GM21526 (cell line): ENCODE data around the gene CD3G.

Experiments
- ATAC-seq: cut with Tn5 transposase; IDR thresholded peaks from one replicate; pipeline ENCODE4 v1.9.1; 2021; ENCODE audit warnings: moderate library complexity; ENCODE audit not compliant: unreplicated experiment, low FRiP score

CD3G gene

DNA sequence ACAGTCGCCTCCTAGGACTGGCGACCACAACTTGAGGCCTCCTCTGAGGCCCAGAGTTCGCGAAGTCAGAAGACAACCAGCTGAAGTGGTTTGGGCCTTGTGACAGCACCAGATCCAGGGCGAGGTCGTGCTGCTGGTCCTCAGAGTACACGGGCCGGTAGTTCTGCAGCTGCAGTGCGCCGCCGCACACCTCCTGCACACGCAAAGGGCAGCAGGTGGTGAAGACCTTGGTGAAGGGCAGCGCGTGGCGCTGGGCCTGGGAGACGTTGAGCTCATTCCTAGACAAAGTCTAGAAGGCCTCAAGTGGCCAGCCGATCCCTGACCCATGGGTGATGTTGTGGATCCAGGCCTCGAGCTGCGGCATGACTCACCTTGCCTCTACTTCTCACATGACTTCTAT lies 21.4 kb upstream of the CD3G start:
- no peak for ATAC-seq

DNA sequence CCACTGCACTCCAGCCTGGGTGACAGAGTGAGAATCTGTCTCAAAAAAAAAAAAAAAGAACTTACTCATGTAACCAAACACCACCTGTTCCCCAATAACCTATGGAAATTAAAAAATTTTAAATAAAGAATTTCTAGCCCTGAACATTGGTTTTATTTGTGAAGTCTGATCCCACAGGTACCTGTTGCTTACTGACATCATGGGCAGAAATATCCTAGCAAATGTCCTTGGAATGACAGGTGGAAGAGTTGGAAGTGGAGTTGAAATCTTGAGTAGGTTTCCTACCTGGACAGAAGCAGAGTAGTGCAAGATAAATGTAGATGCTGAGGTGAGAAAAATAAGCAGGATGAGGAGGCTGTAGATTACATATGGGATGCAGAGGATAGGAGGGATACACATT lies 18.9 kb upstream of the CD3G start:
- ATAC-seq = no peak

DNA sequence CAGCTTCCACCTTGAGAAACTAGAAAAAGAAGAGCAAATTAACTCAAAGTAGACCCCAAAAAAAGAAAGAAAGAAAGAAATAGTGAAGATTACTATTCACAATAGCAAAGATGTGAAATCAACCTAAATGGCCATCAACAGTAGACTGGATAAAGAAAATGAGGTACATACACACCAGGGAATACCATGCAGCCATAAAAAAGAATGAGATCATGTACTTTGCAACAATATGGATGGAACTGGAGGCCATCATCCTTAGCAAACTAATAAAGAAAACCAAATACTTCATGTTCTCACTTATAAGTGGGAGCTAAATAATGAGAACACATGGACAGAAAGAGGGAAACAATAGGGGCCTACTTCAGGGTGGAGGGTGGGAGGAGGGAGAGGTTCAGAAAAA lies 15.4 kb upstream of the CD3G start:
- no peak for ATAC-seq

DNA sequence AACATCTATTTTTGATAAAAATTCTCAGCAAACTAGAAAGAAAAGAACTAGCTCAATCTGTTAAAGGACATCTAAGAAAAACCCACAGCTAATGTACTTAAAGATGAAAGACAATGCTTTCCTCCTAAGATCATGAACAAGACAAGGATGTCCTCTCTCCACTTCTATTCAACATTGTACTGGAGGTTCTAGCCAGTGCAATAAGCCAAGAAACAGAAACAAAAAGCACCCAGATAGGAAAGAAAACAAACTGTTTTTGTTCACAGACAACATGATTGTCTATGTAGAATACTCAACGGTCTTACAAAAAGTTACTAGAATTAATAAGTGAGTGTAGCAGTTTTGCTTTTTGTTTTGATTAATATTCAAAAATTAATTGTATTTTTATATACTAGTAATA lies 9.4 kb upstream of the CD3G start:
- ATAC-seq = no peak

DNA sequence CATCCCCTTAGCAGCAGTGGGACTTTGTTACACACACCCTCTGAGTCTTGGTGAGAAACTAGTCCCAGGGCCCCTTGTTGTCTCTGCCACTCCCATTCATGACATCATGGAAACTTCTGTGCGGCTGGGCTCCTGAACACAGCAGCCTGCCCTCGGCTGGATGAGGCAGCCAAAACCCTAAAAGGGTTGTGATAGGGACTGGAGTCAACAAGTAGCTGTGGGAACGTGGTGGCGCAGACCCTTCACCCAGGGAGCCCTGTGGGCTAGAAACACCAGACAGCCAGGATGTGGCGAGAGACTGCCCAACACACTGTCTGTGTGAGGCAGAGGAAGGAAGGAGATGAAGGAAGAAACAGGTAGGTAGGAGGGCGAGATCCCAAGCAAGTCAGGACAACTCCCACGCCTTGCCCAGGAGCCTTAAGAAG lies 5.5 kb upstream of the CD3G start:
- ATAC-seq = no peak

DNA sequence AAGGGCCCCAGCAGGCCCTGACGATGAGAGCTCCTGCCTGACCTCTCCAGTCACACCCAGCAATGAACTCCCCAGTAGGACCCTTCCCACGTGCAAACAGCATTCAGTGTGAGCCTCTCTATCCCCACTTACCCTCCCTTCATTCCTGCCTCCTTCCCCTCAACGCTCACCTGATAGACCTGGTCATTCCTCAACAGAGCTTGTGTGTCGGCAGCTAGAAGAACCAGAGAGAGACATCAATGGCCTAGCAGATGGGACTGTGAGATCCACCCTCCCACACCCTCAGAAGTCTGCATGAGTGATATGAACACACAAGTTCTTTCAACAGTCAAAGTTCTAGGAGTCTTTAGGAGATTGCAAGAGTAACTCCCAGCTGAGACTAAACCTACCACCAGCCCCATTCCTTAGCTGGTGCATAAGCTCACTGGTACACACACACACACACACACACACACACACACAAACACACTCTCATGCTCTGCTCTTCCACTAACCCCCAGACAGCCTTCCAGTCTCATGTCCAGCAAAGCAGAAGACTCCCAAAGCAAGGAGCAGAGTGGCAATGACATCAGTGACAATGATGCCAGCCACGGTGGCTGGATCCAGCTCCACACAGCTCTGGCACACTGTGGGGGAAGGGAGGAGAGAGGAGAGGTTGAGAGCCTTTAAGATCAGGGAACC lies 4.7 kb upstream of the CD3G start:
- no peak for ATAC-seq

DNA sequence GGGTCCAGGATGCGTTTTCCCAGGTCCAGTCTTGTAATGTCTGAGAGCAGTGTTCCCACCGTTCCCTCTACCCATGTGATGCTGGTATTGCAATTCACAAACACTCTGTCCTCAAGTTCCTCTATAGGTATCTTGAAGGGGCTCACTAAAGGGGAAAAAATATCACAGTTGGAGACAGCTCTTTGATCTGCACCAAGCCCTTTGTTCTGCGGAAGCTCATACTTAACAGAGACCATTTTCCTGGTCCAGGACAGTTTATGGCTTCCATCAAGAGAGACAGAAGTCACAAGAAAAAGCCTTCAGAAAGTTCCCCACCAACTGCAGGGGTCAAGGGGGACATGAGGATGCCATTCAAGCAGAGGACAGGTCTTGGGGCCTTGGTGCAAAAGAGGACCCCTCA lies 3.7 kb upstream of the CD3G start:
- no peak for ATAC-seq

DNA sequence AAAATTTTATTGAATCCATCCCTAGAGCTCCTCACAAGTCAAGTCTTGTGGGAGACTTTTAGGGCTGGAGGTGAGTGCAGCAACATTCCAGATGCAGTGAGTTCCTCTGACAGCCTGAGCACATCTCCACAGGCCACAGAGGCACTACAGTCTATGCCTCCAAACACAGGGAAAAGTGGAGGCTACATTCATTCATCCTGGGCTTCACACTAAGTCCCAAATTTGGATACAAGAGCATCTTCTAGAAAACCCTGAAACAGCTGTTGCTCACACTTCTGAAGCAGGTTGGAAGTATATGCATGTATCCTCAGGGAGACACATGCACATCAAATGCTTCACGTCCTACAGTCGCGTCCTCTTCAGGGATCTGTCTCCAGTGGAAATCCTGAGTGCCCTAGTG lies 2.9 kb upstream of the CD3G start:
- ATAC-seq = no peak

DNA sequence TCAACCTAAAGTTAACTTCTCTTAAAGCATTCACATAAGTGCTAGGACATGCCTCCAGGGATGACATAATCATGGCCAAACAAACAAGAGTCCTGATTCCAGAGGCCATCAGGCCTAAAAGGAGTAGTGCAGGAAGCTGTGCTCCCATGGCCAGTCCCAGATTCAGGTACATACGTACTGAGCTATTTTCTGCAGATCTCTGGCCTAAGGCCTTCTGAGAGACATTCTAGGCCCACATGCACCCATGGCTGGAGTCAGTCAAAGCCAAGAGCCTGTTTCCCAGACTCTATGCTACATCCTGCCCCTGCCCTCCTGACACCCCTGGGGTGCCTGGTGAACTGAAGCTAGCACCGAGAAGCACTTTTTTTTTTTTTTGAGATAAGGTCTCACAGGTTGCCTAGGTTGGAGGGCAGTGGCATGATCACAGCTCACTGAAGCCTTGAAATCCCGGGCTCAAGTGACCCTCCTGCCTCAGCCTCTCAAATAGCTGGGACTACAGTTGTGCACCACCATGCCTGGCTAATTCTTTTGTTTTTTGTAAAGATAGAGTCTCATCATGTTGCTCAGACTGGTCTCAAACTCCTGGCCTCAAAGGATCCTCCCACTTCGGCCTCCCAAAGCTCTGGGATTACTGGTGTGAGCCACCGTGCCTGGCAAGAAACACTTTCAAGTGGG lies 2.2 kb upstream of the CD3G start:
- ATAC-seq = no peak

DNA sequence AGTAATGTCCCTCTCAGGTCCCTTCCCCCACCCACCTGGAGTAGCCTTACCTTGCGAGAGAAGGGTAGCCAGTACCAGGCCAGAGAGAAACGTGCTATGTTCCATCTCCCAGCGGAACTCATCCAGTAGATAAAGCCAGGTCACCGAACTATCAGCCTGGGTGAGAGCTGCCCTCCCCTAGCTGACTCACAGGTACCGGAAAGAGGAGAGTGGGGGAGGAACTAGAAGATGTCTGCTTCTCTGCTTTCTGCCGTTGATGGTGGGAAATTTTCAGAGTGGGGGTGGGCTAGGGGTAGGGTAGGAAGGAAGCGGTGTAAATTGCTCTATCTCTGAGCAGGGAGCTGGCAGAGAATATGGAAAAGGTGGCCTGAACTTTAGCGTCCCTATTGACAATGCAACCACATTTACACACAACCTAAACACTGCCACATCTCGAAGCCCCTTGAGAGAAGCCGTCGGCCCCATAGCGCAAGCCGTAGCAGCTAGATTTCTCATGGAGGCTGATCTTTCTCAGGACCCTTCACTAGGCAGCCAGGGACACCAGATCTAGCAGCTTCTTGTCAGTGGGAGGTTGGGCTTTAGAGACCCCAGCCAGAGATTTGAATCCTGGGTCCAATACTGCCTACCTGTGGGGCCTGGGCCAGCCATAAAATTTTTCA lies 1.5 kb upstream of the CD3G start, which contains the start of gene CD3D:
Gene CD3D (minus strand): TSS at position 203 of the 659 bp plus-strand sequence. CDS start 98 bp downstream, at position 105.
- ATAC-seq = no peak

DNA sequence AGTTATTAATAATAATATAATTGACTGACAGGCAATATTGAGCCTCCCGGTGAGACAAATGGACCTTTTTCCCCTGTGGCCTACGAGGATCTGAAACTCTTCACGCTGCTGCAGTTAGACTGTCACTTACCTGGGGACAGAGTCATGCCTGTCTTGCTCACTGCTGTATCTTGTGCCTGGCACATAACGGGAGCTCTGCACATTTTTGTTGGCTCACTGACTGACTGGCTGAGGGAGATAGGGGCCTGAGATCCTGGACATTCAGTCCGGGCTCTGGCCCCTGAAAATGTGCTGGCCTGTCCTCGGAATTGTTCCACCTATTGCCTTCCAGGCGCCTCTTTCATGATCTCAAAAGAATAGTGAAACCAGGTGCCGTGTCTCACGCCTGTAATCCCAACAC lies 896 bp upstream of the CD3G start:
- ATAC-seq = no peak

DNA sequence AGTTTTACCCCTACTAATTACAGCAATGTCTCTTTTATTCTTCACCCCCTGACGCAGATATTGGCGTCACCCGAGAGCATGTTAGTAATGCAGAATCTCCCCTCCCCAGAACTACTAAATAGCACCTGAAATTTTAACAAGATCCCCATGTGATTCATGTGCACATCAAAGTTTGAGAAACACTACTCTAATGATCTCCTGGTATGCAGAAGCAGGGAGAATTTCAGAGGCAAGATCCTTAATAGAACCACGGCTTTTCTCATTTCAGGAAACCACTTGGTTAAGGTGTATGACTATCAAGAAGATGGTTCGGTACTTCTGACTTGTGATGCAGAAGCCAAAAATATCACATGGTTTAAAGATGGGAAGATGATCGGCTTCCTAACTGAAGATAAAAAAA lies 5.3 kb downstream of the CD3G start:
- ATAC-seq = no peak

DNA sequence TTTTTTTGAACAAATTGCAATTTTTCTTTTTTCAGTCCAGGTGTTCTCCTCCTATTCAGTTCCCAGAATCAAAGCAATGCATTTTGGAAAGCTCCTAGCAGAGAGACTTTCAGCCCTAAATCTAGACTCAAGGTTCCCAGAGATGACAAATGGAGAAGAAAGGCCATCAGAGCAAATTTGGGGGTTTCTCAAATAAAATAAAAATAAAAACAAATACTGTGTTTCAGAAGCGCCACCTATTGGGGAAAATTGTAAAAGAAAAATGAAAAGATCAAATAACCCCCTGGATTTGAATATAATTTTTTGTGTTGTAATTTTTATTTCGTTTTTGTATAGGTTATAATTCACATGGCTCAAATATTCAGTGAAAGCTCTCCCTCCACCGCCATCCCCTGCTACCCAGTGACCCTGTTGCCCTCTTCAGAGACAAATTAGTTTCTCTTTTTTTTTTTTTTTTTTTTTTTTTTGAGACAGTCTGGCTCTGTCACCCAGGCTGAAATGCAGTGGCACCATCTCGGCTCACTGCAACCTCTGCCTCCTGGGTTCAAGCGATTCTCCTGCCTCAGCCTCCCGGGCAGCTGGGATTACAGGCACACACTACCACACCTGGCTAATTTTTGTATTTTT lies 9.1 kb downstream of the CD3G start:
- ATAC-seq = no peak

DNA sequence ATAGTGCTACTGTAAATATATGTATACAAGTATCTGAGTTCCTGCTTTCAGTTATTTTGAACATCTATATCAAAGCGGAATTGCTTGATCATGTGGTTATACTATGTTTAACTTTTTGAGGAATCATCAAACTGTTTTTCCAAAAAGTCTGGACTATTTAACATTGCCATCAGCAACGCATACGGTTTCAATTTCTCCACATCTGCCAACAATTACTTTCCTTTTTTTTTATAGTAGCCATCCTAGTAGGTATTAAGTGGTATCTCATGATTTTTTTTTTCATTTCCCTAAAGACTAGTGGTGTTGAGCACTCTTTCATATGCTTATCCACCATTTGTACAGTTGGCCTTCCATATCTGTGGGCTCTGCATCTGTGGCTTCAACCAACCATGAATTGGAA lies 13.9 kb downstream of the CD3G start:
- no peak for ATAC-seq

DNA sequence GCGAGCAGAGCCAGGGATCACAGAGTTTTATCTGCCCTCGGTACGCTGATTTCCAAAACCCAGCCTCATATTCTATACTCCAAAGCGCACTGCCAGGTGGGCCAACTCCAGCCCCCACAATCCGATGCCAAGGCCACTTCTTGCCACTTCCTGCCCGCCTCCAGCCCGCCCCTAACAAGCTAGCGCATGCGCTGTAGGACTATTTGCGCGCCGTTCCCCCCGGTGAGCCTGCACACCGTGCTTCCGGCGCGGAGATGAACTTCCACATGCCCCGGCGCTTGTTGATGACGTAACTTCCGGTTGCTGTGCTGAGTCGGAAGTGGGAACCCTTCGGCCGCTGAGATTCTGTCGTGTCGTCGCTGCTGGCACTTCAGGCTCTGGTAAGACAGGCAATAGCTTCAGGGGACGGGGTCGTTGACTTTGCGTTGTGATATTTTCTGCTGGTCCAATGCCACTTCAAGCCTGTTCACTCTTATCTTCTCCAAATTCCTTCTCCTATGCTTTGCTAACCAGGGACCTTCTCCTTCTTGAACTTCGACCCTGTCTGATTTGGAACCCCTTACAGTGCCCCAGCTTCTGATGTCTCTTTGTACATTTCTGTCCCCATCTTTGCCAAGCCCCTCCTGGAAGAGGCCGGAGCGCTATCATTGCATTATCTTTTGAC lies 15.3 kb downstream of the CD3G start, which contains the start of gene UBE4A:
Gene UBE4A (plus strand): TSS at position 306 of the 664 bp plus-strand sequence. CDS start 5,481 bp downstream, outside the sequence.
- ATAC-seq = peak; percentile 80

DNA sequence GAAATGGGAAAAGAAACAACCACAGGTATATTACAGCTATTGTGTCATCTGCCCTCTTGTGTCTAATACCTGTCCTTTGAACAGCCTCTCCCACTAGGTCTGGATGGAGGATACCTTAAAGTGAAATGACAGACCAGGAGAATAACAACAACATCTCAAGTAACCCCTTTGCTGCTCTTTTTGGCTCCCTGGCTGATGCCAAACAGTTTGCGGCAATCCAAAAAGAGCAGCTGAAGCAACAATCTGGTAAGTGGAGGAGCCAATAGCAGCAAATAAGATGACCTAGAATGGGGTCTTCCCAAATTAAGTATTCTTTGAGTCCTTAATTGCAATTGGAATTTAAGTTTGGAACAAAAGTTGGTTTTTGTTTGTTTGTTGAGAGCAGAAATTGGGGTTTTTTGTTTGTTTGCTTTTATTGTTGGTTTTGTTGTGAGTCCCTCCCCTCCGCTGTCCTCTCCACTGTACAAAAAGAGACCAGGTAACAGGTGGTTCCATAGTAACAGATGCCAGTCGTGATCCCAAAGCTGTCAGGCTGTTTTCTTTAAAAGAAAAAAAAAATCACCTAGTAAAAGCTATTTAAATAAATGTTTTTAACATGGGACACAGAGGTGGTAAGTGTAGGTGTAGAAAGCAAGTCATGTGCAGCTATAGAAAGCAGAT lies 20.9 kb downstream of the CD3G start:
- no peak for ATAC-seq

DNA sequence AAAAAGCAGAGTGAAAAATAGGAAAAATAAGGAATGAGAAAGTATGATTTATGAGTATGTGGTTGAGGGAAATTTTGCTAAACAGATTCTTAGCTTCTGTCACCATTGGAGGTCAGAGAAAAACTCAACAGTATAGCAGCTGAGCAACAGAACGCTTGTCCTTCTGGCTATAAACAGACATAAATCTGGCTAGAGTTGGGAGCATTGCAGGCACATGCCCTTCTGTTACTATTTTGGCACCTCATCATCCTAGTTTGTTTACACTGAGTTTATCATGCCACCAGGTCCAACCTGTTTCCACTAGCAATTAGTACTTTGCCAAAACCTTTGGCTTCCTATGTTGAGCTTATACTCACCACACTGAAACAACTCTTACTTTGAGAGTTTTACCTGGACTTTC lies 22.1 kb downstream of the CD3G start:
- ATAC-seq = no peak

DNA sequence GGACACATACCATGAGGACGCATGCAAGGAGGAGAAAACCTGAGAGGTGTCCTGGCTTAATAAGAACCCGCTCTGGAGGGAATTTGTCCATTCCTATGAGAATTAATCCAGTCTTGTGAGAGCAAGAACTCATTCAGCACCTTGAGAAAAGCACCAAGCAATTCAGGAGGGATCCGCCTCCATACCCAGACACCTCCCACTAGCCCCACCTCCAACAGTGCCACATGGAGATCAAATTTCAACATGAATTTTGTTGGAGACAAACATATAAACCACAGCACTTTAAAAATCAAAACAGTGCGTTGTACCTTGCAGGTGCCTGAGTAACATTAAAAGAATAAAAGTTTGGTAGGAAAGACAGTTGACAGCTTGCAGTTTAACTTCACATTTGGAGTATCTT lies 26.6 kb downstream of the CD3G start:
- ATAC-seq = no peak

DNA sequence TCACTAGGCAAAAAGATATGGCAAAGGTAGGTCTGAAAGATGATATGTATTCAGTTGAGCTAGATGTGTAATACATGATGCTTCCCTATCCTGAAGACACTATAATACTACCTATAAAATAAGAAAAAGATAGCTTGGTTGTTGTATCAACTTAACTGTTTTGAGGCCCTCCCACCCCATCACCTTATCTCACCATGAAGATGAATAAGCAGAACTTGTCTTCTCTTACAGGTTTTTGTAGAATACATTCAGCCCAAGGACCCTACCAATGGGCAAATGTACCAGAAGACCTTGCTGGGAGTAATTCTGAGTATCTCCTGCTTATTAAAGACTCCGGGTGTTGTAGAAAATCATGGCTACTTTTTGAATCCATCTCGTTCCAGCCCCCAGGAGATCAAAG lies 29.1 kb downstream of the CD3G start:
- ATAC-seq = no peak

DNA sequence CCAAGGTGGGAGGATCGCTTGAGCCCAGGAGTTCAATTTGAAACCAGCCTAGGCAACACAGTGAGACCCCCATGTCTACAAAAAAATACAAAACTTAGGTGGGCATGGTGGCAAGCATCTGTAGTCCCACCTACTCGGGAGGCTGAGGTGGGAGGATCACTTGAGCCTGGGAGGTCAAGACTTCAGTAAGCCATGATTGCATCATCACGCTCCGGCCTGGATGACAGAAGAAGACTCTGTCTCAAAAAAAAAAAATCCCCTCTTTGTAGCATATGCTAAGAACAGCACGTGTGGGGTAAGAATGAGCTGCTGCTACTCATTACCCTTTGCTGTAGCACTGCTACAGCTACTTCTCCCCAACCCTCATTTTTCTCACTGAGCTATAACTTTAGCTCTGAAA lies 29.7 kb downstream of the CD3G start:
- ATAC-seq = no peak
